NCI-H1105 treated with DMSO at 0.1 percent for 48 hours (cell line): ENCODE data around the gene TNFRSF19.

Experiments
- DNase-seq: peaks from one replicate; lab custom pipeline; 2025; lab: John Stamatoyannopoulos, UW

TNFRSF19 gene

DNA sequence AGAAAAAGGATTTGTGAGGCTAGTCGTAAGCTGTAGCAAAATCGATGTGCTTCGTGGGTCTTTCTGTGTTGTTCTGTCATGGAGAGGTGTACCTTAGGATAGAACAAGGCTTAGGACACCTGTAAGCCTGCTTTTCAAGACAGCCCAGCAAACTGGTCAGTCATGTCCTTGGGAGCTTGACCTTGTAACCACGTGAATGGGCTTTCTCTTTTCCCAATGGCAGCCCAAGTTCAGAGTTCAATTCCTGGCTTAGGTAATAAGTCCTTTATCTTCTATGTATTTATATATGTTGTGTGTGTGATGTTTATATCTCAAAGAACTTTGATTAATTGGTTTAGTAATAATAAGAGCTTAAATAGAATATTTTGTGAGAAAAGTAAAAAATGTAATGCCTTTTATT, 112.9 kb downstream of the TNFRSF19 start:
- DNase-seq: no peak

DNA sequence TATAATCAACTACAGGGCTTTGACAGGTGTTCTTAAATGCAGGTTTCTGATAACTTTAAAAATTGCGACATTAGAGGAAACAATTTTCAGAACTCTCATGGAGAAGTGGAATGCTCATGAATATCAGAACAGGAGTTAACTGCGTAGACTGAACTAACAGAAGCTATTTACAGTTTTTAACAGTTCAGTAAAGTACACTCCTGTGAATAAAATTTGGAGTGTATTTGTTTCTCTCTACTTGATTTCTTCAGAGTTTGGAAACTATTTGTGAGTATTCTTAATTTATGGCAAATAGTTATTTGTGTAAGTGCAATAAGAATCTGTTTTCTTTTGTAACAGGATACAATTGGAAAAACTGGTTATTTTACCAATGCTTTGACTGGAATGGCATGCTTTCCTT, 114.4 kb downstream of the TNFRSF19 start:
- no peak for DNase-seq

DNA sequence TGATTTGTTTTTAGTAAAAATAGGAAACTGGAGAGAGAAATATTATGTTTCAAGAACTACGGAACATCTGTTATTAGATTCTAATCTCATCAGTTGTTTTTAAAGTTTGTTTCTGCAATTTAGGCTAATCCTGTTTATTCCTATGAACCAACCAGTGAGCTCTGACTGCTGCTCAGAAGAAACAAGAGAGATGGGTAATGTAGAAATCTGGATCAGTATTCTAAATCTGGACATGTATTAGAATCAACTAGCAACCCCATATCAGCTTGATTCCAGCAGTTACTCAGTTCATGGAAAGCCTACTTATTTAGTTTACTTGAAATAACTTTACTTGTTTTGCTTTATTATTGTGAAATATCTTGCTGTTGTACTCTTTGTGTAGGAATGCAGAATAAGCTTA, 115.2 kb downstream of the TNFRSF19 start:
- DNase-seq: no peak

DNA sequence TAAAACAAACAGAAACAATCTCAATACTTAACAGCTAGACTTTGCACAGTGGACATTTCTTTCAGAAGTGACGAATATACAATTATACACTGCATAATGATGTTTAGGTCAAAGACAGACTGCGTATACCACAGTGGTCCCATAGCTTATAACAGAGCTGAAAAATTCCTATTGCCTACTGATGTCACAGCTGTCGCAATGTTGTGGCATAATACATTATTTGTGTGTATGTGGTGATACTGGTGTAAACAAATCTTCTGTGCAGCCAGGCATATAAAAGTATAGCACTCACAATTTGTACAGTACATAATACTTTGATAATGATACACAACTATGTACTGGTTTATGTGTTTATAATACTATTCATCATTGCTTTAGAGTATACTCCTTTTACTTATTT, 116.7 kb downstream of the TNFRSF19 start:
- DNase-seq: no peak

DNA sequence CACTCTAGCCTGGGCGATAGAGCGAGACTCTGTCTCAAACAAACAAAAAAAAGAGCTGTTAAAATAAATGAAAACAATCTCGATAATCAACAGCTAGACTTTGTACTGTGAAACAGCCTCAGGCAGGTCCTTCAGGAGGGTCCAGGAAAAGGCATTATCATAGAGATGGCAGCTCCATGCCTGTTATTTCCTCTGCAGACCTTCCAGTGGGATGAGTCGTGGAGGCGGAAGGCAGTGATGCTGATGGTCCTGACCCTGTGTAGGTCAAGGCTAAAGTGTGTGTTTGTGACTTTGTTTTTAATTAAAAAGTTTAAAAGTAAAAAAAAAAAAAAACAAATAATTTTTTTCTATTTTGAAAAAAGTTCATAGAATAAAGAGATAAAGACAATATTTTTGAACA, 117.4 kb downstream of the TNFRSF19 start:
- no peak for DNase-seq

DNA sequence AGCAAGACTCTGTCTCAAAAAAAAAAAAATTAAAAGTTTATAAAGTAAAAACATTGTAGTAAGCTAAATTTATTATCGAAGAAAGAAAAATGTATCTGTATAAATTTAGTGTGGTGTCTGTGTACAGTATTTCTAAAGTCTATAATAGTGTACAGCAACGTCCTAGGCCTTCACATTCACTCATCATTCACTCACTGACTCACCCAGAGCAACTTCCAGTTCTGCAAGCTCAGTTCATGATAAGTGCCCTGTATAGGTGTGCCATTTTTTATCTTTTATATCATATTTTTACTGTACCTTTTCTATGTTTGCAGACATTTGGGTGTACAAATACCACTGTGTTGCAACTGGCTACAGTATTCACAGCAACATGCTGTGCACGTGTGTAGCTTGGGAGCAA, 118.1 kb downstream of the TNFRSF19 start:
- DNase-seq: no peak

DNA sequence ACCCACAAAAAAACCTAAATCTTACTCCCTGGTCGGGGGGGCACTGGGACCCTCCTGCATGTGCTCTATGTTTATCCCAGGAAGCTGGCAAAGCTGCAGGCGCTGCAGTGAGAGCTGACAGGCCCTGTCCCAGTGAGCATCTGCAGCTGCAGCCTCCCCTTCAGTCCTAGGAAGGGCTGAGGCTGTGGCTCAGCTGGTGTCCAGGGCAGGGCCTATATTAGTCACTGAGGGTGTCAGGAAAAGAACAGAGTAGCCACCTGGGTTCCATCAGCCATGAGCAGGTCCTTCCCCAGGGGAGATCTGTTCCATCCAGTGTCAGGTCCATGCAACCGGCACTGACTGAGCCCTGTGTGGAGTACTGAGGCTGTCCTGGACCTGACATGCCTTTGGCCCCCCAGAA, 120.5 kb downstream of the TNFRSF19 start:
- DNase-seq: no peak

DNA sequence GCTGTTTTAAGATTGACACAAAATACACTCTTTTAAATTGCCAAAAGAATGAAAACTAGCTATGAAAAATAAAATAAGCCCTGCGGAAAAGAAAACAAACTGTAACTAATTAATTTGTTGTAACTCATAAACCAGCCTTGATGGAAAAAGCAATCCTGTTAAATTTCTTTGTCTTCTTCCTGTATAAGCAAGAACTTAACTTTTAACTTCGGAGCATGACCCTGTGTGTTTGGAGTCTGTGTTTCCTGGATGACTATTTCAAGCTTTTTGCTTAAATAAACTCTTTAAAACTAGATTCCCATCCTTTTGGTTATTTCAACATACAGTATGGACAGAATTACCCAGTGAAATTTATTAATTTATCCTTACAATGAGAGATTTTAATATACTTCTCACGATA, 122.6 kb downstream of the TNFRSF19 start:
- no peak for DNase-seq

DNA sequence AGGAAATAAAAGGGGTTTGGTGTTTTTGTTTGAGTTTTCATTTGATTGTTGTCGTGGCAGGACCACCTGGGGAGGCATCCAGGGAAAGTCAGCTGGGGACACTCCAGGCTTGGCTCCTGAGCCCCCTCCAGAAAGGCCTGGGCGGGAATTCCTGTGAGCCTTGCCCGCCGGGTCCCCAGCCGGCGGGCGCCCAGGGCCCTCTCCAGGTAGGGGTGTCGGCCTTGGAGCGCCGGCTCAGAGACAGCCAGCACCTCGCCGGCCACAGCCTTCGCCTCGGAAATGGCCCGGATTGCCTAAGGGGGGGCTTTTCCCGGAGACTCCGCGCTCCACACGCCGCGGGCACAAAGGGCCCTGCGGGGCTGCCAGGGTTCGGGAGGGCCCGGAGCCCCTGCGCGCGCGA, 125.0 kb downstream of the TNFRSF19 start:
- DNase-seq: no peak

DNA sequence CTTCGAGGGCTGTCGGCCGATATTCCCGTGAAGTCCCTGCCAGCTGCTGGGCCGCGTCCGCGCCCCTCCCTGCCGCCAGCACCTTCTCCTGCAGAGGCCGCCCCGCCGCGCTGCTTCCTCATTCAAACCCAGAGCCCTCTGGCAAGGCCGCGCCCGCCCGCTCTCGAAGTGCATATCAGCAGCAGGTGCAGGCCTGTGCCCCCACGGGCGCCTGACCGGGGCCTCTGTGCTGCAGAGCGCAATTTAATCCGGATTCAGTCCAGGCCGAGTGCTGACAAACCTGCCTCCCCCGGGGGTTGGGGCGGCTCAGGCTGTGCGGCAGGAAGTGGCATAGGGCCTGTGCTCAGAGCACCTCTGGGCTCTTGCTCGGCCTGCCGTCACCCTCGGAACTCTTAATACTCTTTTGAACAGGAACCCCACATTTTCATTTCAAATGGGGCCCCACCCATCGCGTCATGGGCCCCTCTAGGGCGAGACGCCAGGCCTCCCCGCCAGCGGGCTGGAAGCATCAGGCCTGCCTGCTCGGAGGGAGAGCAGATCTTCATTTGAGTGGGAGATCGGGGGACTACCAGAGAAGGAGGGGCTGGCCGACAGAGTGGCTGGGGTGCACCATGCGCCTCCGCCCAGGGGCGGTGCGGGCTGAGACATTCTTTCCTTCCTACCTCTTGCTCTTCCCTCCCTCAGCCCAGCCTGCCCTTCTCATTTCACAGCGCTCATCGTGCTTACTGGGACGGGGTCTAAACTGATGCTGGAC, 125.7 kb downstream of the TNFRSF19 start:
- no peak for DNase-seq

DNA sequence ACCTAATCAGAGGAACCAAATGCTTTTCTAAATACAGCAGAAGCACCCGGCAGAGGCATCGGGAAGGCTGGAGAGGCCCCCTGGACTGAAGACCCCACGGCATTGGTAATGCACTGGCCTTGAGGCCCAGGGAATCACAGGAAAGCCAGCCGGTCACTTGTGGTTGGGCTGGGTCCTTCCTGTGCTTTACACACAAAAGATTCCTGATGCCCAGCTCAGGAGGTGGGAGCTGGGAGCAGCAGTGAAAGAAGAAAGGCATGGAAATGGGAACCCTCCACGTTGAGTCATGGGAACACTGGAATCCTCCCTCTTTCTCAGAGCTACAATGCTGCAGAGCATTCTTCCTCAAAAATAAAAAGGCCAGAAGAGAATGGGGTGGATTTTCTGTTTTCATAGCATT, 126.4 kb downstream of the TNFRSF19 start:
- no peak for DNase-seq

DNA sequence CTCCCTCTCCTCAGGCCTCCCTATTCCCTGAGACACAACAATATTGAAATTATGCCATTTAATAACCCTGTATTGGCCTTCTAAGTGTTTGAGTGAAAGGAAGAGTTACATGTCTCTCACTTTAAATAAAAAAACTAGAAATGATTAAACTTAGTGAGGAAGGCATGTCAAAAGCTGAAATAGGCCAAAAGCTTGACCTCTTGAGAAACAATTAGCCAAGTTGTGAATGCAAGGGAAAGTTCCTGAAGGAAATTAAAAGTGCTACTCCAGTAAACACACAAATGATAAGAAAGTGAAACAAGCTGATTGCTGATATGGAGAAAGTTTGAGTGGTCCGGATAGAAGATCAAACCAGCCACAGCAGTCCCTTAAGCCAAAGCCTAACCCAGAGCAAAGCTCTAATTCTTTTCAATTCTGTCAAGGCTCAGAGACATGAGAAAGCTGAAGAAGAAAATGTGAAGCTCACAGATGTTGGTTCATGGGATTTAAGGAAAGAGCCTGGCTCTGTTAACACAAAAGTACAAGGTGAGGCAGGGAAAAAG, 127.6 kb downstream of the TNFRSF19 start:
- no peak for DNase-seq

DNA sequence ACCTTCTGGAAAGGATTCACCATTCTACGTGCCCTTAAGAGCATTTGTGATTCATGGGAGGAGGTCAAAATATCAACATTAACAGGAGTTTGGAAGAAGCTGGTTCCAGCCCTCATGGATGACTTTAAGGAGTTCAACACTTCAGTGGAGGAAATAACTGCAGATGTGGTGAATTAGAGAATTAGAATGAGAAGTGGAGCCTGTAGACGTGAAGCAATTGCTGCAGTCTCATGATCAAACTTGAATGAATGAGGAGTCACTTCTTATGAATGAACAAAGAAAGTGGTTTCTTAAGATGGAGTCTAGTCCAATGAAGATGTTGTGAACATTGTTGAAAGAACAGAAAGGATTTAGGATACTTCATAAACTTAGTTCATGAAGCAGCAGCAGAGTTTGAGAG, 129.1 kb downstream of the TNFRSF19 start:
- no peak for DNase-seq

DNA sequence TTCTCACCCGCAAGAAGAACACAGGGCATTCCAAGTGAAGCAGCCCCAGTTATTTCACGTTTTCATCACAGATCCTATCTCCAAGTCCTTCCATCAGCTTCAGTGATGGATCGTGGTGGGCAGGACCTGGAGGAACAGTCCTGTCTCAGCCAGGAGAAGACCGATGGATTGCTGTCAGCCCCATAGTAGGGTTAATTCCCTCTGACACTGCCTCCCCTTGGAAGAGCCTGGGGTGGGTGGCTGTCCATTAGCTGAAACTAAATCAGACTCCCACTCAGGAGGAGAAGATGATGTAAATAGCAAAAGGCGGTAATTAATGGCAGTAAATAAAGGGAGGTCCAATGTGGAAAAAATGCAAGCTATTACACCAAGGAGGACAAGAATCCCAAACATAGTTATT, 131.0 kb downstream of the TNFRSF19 start:
- no peak for DNase-seq

DNA sequence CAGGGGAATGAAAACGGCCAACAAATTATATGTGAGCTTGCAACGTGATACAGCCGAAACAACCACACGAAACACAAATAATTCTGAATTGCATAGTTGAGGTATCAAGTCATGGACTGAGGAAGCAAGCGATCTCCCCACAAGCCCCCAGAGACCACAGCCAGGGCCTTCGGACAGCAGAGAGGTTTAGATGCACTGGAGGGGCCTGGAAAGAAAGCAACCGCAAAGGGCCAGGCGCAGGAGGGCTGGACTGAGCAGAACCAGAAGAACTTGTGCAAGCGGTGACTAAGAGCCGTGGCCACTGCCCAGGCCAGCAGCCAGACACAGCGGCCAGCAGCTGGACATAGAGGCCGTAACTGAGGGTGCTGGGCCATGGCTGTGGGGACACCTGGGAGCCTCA, 131.4 kb downstream of the TNFRSF19 start:
- DNase-seq: no peak

DNA sequence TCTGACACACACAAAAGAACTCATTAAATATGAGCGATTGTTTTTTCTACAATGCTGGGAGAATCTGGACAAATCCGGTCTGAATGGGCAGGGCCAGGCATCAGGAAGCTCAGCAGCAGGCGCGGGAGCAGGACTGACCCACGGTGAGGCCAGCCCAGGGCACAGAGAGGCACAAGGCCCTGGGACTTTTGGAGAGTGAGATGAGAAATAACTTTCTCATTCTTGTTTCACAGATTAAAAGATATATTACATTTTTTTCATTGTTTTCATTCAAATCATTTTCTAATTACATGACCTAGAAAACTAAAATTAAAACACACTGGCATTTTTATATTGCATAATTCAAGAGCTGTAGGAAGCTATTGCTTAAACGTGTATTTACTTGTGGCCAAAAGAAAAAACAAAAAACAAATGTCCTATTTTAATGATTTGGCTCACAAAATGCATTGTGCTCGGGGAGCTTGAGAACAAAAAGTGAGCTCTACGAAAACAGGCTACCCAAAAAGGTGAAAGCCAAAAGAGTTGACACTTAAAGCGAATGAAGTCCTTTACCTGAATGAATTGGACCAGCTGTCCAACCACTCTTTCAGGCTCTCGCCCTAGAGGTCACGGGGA, 133.1 kb downstream of the TNFRSF19 start:
- DNase-seq: no peak

DNA sequence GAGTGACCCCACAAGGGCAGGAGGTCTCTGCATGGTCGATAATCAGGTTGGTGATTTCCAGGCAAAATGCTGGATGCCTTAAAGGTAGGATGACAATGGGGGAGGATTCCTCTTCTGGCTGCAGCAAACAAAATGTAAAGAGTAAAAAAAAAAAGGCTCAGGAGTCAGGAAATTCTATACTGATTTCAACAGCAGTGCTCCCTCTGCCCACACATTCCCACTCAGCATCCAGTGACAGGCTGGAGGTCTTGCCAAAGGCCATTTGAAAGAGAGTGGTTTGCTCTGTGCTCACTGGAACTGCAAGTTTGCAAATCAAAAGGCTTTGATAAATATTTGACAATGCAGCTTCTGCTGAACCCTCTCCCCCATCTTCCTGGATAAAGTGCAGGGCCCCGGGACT, 135.4 kb downstream of the TNFRSF19 start:
- no peak for DNase-seq

DNA sequence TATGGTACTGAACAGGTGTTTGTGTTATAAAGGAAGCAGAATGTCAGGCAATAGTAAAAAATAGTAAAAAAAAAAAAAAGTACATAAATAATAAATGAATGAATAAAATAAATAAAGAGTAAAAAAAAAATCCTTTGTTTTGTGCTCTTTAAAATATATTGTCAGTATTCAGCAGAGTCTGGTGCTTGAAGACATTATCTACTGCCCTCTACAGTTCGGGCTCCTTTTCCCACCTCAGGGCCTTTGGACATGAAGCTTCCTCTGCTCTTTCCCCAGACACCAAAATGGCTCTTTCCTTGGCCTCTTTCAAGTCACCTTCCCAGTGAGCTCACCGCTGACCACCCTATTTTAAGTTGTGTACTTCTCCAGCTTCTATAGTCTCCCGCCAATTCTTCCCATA, 137.5 kb downstream of the TNFRSF19 start:
- no peak for DNase-seq

DNA sequence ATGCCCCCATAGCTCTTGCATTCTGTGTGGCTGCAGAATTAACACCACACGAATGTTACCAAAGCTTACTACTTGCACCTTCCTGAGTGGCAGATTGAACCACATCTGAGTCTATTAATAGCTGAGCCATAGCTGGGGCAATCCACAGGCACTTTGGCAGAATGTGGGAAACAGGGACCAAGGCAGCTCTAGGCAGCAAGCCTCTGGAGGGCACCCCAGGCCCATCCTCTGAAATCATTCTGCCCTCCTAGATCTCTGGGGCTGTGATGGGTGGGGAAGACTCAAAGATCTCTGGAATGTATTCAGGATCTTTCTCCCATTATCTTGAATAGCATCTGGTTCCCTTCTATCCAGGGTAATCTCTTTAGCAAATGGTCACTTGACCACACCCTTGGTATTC, 139.3 kb downstream of the TNFRSF19 start:
- no peak for DNase-seq

DNA sequence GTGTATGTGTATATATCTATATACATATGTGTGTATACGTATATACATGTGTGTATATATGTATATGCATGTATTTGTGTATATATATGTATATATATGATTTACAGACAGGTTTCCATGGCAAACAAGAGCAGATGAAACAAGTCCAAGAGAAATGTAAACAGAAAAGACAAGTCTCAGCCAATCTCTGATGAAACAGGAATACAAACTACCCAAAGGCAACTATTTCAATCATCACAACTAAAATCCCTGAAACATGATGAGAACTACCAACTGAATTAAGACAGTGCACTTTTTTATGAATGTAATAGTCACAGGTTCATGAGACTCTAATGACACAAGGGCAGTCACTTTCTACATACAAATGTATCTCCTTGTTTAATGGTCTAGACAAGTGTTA, 140.2 kb downstream of the TNFRSF19 start:
- no peak for DNase-seq

DNA sequence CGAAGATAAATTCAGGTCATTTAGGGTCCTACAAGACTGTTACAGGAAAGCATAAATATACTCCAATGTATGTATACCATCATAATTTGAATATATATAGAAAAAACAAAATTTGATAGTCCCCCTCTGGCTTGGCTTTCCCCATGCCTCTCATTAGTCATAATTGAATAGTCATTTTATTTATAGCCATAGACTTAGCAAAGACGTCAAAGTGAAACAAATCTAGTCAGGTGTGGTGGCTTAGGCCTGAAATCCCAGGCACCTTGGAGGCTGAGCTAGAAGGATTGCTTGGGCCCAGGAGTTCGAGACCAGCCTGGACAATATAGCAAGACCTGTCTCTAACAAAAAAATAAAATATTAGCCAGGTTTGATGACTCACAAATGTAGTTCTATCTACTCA, 141.1 kb downstream of the TNFRSF19 start:
- no peak for DNase-seq

DNA sequence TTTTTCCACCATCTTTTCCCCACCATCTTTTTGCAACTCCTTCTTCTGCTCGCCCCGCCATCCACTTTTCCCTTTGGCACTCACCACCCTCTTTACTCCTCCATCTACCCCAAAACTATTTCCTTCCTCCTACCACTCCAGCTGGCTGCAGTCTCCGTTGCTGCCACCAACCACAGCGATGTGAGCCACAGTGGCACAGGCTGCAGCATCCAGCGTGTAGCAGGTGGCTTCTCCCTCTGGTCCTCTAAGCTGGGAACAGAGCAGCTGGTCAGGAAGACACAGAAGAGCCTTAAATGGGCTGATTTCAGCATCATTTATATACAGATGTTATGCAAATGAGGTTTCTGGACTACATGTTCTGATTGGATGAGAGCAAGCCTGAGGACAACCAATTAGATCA, 144.5 kb downstream of the TNFRSF19 start:
- DNase-seq: no peak

DNA sequence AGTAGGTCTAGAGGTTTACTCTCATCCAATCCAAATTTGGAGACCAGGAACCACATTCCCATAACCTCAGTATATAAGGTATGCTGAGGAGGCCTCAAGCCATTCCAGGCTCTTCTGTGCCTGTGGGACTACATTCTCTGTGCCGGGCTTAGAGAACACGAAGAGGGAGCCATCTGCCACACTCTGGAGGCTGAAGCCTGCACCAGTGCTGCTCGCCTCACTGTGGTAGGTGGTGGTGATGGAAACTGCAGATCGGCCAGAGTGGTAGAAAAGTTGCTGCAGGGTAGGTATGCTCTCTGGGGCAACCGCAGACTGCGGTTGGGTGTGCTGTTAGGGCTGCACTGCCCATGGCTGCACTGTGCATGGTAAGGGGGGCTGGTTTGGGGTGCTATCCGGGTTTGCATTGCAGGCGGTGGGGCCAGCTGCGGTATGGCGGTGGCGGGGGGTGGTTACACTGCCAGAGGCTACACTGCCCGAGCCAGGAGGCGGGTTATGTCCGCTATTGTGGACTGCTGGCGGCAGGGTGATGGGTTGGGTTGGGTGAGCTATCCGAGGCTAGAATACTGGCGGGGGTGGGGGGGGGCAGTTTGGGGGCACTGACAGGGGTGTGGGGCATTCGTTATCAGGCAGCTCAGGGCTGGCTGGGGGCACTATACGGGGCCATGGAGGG, 145.0 kb downstream of the TNFRSF19 start:
- DNase-seq: no peak
